GM23338 (cell line): ENCODE measurements around the gene MC3R. TPM values are rescaled to one million over a fixed set of nuclear protein-coding genes. Genes with fewer than 3 reads are reported as not detected.

Source experiments
- ATAC-seq: fragments of 200-7000 bp; cut with Tn5 transposase; 3 replicates; pipeline ENCODE4 v1.9.1; 2020
- DNase-seq: peaks from one replicate; pipeline ENCODE4 v3.0.0-alpha.2; 2015; ENCODE audit warnings: low spot score
- H2AFZ ChIP-seq: fragments of 200-600 bp; sonication (generic); 2 replicates; pipeline ENCODE4 v1.8.0; 2016; ENCODE audit warnings: antibody characterized with exemption, mild to moderate bottlenecking, moderate library complexity
- H3F3A ChIP-seq: fragments of 200-600 bp; sonication (generic); replicated peaks from 2 replicates; pipeline ENCODE4 v1.8.0; 2017; ENCODE audit warnings: antibody characterized with exemption, mixed run types, low read depth
- H3K27ac ChIP-seq: fragments of 200-600 bp; sonication (generic); 2 replicates; pipeline ENCODE4 v1.6.1; 2016; ENCODE audit warnings: low read depth
- H3K27me3 ChIP-seq: fragments of 200-600 bp; sonication (generic); 2 replicates; pipeline ENCODE4 v1.8.0; 2016; ENCODE audit warnings: mild to moderate bottlenecking, mixed run types, moderate library complexity; ENCODE audit not compliant: insufficient read depth
- H3K36me3 ChIP-seq: fragments of 200-600 bp; sonication (generic); 2 replicates; pipeline ENCODE4 v1.8.0; 2016; ENCODE audit warnings: mild to moderate bottlenecking; ENCODE audit not compliant: insufficient read depth
- H3K4me1 ChIP-seq: fragments of 200-600 bp; sonication (generic); 2 replicates; pipeline ENCODE4 v1.8.0; 2016; ENCODE audit warnings: mild to moderate bottlenecking, moderate library complexity; ENCODE audit not compliant: insufficient read depth
- H3K4me2 ChIP-seq: fragments of 200-600 bp; sonication (generic); 2 replicates; pipeline ENCODE4 v1.7.1; 2017; ENCODE audit warnings: mixed run types
- H3K4me3 ChIP-seq: fragments of 200-600 bp; sonication (generic); 2 replicates; pipeline ENCODE4 v1.6.1; 2016; ENCODE audit warnings: mixed run types
- H3K79me2 ChIP-seq: fragments of 200-600 bp; sonication (generic); replicated peaks from 2 replicates; pipeline ENCODE4 v1.8.0; 2017; ENCODE audit warnings: mild to moderate bottlenecking; ENCODE audit not compliant: insufficient read depth
- H3K9me2 ChIP-seq: fragments of 200-600 bp; sonication (generic); 2 replicates; pipeline ENCODE4 v1.8.0; 2017; ENCODE audit not compliant: insufficient read depth
- H4K20me1 ChIP-seq: fragments of 200-600 bp; sonication (generic); replicated peaks from 2 replicates; pipeline ENCODE4 v1.8.0; 2017; ENCODE audit warnings: mild to moderate bottlenecking; ENCODE audit not compliant: insufficient read depth
- H3K27ac Mint-ChIP-seq: 2 replicates; pipeline ENCODE4 v1.8.0; 2020; ENCODE audit warnings: inconsistent platforms, mild to moderate bottlenecking, moderate library complexity, mixed read lengths
- H3K27me3 Mint-ChIP-seq: 3 replicates; pipeline ENCODE4 v1.8.0; 2022; ENCODE audit warnings: low read depth, mild to moderate bottlenecking, moderate library complexity, mixed read lengths, inconsistent platforms; ENCODE audit not compliant: insufficient read depth, poor library complexity
- H3K36me3 Mint-ChIP-seq: 3 replicates; pipeline ENCODE4 v1.8.0; 2021; ENCODE audit warnings: low read depth, mild to moderate bottlenecking, inconsistent platforms, moderate library complexity, mixed read lengths
- H3K4me1 Mint-ChIP-seq: 3 replicates; pipeline ENCODE4 v1.8.0; 2020; ENCODE audit warnings: mild to moderate bottlenecking, inconsistent platforms, mixed read lengths
- H3K4me3 Mint-ChIP-seq: 3 replicates; pipeline ENCODE4 v1.8.0; 2021; ENCODE audit warnings: moderate library complexity, mild to moderate bottlenecking, inconsistent platforms, mixed read lengths
- H3K9me3 Mint-ChIP-seq: 3 replicates; pipeline ENCODE4 v1.8.0; 2020; ENCODE audit warnings: moderate library complexity, mild to moderate bottlenecking, inconsistent platforms, mixed read lengths
- CREB1 ChIP-seq: fragments of 250-450 bp; sonication (Bioruptor Pico); IDR thresholded peaks from 2 replicates; pipeline ENCODE4 v1.5.0; 2020; ENCODE audit warnings: low read depth, mild to moderate bottlenecking, moderate library complexity
- ZNF331 ChIP-seq: fragments of 250-450 bp; sonication (Bioruptor Pico); IDR thresholded peaks from 2 replicates; pipeline ENCODE4 v1.5.0; 2020; ENCODE audit warnings: low read depth, mild to moderate bottlenecking, moderate library complexity
- ZNF462 ChIP-seq: fragments of 250-450 bp; sonication (Bioruptor Pico); IDR thresholded peaks from 2 replicates; pipeline ENCODE4 v1.5.0; 2020; ENCODE audit warnings: mild to moderate bottlenecking, moderate library complexity
- polyA plus RNA-seq: library from polyadenylated mRNA; unstranded; fragments of >200 nt; fragmentation: Nextera tagmentation; extraction: Ambion mirVana; gene quantifications from 2 replicates; pipeline ENCODE4 v1.2.1, GENCODE V29; 2016
- total RNA-seq: library from RNA; depleted of rRNA; stranded (reverse); fragments of >200 nt; shearing (Covaris generic); gene quantifications from 2 replicates; pipeline ENCODE4 v1.2.3, GENCODE V29; 2014

Gene MC3R
- total and polyA plus RNA-seq, 2 experiments from 2014 or later, result not detected

GRCh38 chr20:56268536-56268935, 20.0 kb downstream of the MC3R start (continued):
- no peak for TF ChIP-seq ZNF462 (CRISPR knock-in tag)

- no peak for TF ChIP-seq CREB1 (CRISPR knock-in tag)
- TF ChIP-seq ZNF462 (CRISPR knock-in tag), result no peak
- no peak for TF ChIP-seq ZNF331 (CRISPR knock-in tag)
- peaks cover 22% of the 10 kb centered on the region; the same call in 2 of the 3 replicates for H3K36me3 Mint-ChIP-seq
- no peak for ATAC-seq
- H3K4me2 ChIP-seq, result no peak overlapping the region
- no peak overlapping the region for H2AFZ ChIP-seq
- H3K4me1 ChIP-seq, result no peaks in the 10 kb centered on the region
- peaks cover 99% of the 10 kb centered on the region for H3K9me3 Mint-ChIP-seq
- H3K27me3 Mint-ChIP-seq, result peaks cover 4% of the 10 kb centered on the region
- H3F3A ChIP-seq, result no peaks in the 10 kb centered on the region
- H3K36me3 ChIP-seq, result peaks cover 6% of the 10 kb centered on the region; the same call in 1 of the 2 replicates
- no peaks in the 10 kb centered on the region for H3K27me3 ChIP-seq
- no peaks in the 10 kb centered on the region for H3K79me2 ChIP-seq
- H3K27ac Mint-ChIP-seq, result no peak overlapping the region
- H4K20me1 ChIP-seq, result no peaks in the 10 kb centered on the region
- H3K4me3 ChIP-seq, result no peak overlapping the region
- no peak overlapping the region for H3K4me3 Mint-ChIP-seq
- no peaks in the 10 kb centered on the region for H3K9me2 ChIP-seq
- no peak overlapping the region for H3K27ac ChIP-seq
- no peak for DNase-seq
- H3K4me1 Mint-ChIP-seq, result no peaks in the 10 kb centered on the region
These were observed 23.4 kb downstream of the MC3R start for GRCh38 chr20:56271974-56272373.
